SHP77 treated with DMSO at 0.1 percent for 48 hours (cell line): Measurements from ENCODE around the gene CFAP43.
"Not testable (repeated sequence)": the region's sequence is repeated elsewhere in the genome, so short reads cannot be mapped to it uniquely, and the experiment has no call there.

Experiments used
- DNase-seq: peaks from one replicate; lab custom pipeline; 2025; lab: John Stamatoyannopoulos, UW

Gene CFAP43

DNA sequence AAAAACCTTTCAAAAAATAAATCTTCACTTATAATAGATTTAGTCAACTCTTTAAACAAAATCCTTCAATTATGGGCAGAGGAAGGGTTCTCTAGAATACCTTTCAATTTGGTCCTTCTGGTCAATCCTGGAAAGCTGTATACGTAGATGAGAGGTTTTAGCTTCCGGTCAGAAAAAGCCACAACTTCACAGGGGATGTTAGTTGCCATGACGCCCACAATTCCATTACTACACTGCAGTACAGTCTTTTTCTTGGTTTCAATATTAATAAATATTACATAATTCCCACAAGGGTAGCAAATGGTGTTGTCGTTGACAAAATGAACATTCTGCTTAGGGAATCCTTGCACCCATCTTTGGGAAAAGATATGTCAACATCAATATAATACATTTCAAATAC, 1.7 kb downstream of the CFAP43 start:
- no peak for DNase-seq

DNA sequence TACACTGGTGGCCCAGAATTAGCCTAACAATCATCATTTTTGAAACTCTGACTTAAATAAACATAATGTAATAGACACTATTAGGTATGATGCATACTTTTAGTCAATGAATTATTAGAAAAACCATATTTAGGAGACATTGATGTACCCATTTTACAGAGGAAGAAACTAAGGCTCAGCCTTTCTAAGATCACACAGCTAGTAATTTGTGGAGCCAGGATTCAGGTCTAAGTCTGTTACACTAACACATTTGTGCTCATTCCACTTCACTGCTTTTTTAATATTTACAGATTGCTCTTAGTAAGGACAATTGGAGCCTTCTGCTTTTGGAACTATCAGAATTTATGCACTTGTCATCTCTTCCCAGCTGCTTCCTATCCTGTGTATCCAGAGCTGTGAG, 8.9 kb downstream of the CFAP43 start:
- no peak for DNase-seq

- no peak for DNase-seq
Observed at GRCh38 chr10:104220522-104220921, 11.6 kb downstream of the CFAP43 start.

- DNase-seq = no peak
Observed at GRCh38 chr10:104218751-104219150, 13.4 kb downstream of the CFAP43 start.

- DNase-seq = no peak
Observed at GRCh38 chr10:104216631-104217030, 15.5 kb downstream of the CFAP43 start.

DNA sequence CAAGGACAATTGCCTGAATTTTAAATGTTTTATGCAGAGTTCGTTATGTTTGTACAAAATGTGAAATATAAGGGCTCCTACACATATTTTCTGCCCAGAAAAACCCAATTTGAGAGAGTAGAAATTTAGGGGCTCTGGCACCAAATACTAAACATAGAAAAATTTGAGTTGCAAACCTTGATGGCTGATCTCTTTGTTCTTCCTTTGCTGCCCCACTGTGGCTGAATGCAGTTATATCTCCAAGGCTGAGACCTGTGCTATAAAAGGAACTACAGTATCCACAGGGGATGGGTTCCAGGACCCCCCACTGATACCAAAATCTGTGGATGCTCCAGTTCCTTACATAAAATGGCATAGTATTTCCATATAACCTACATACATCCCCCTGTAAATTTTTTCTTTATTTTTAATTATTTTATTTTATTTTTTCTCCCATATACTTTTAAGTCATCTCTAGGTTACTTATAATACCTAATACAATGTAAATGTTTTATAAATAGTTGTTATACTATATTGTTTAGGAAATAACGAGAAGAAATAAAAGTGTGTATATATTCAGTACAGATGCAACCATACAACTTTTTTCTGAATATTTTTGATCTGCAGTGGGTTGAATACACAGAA, 22.5 kb downstream of the CFAP43 start:
- peak; percentile 10 for DNase-seq

- DNase-seq = no peak
Observed at GRCh38 chr10:104208730-104209129, 23.4 kb downstream of the CFAP43 start.

DNA sequence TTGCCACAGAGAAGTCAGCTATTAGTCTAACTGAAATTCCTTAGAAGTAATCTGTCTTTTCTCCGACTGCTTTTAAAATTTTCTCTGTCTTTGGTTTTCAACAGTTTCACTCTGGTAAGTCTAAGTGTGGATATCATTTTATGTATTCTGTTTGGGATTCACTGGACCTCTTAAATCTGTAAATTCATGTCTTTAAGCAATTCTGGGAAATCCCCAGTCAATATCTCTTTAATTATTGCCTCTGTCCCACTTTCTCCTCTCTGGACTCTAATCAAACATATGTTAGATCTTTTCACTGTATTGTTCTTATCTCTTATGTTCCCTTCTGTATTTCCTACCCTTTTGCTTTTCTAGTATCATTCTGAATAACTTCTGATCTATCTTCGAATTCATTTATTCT, 29.9 kb downstream of the CFAP43 start:
- no peak for DNase-seq

- no peak for DNase-seq
Observed at GRCh38 chr10:104201636-104202035, 30.5 kb downstream of the CFAP43 start.

GRCh38 chr10:104199567-104199966, 32.6 kb downstream of the CFAP43 start:
- DNase-seq = no peak

GRCh38 chr10:104197364-104197763, 34.8 kb downstream of the CFAP43 start:
- no peak for DNase-seq

DNA sequence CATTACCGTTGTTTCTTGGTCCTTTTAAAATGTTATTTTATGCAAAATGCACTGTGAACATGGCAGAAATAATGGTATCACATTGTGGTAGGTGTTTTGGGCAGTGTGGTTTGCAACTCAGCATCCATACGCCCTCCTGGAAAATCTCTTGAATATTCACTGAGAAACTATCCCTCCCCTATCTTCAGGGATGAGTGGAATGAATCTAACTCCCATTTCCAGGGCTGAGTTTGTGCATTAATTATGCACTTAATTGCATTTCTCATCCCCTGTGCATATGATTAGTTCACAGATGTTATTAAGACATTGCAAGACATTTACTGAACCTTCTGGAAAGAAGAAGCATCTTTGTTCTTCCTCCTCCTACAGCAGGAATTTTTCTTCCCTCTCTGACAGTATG, 36.5 kb downstream of the CFAP43 start:
- DNase-seq = no peak

DNA sequence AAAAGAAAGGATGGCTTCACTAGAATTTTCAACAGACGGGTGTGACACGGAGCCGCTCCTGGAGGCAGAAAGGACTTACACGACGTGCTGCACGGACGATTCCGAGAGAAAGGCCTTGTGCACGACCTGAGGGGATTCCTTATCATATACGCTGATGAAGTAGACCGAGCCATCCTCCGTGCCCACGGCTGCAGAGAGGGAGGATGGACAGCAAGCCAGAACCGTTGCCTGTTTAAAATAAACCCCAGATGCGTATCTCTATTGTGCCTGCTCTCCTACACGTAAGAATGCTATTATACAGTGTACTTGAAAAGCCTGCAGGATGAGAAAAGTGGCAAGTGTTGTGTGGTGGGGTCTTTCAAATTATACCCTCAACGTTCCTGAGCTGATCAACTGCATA, 38.4 kb downstream of the CFAP43 start:
- DNase-seq = no peak

- no peak for DNase-seq
Observed at GRCh38 chr10:104190695-104191094, 41.5 kb downstream of the CFAP43 start.

- no peak for DNase-seq
Observed at GRCh38 chr10:104183682-104184081, 48.5 kb downstream of the CFAP43 start.

DNA sequence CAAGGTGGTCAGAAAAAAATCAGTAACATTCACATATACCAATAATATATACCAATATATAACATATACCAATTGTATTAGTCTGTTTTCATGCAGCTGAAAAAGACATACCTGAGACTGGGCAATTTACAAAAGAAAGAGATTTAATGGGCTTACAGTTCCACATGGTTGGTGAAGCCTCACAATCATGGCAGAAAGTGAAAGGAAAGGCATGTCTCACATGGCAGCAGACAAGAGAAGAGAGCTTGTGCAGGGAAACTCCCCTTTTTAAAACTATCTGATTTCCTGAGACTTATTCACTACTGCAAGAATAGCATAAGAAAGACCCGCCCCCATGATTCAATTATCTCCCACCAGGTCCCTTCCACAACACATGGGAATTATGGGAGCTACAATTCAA, 58.0 kb downstream of the CFAP43 start:
- not testable (repeated sequence) for DNase-seq

DNA sequence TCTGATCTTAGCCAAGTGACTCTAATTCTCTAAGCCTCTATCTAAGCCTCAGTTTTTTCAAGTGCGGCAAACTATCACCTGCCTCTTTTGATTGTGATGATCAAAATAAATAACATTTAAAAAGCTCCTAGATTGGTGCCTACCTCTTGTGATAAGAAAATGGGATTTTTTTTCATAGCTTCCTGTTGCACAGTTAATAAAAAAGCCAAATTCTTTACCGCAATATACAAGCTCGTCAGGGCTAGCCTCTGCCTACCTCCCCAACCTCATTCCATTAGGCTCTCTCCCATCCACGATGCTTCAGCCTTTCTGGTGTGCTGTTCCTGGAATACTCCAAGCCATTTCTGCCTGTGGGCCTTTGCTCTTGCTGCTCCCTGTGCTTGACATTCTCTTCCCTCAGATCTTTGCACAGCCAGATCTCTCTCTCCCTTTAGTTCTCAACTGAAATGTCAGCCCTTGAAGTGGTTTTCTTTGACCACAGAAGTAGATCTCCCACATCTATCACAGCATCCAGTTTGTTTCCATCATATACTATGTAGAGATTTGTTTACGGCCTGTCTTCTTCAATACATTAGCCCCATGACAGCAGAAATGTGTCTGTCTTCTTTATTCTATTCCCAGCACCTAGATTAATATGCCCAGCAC, 61.4 kb downstream of the CFAP43 start:
- DNase-seq = no peak

DNA sequence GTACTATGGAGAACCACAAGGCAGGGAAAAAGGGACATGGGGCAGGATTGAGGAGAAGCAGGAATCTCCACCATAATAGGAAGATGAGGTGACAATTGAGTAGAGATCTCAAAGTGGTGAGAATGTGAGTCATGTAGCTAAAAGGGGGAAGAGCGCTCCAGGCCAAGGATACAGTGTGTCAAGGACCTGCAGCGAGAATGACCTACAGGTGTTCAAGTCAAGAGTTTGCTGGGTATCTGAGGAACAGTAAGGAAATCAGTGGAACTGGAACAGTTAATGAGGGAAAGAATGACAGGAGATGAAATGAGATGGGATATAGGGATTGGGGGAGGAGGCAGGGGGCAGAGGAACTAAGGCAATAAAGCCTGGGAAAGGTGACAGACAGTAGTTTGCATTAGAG, 76.6 kb downstream of the CFAP43 start:
- DNase-seq = no peak

- no peak for DNase-seq
Observed at GRCh38 chr10:104151737-104152136, 80.4 kb downstream of the CFAP43 start.

DNA sequence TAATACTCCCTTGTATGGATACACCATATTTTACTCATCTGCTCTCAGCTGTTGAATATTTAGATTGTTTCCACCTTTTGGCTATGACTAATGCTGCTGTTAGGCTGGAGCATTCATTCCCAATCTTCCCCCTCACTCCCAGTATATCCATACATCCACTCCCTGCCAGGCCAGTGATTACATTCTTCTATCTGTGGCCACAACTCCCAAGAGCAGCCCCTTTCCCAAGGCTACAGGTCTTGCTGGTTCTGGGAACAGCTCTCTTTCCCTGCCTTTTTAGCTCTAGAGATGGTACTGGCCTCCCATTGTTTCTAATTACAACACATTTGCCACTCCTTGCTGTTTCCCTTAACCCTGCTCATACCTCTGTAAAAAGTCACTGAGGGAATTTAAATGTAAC, 82.0 kb downstream of the CFAP43 start:
- no peak for DNase-seq

GRCh38 chr10:104146882-104147281, 85.3 kb downstream of the CFAP43 start:
- no peak for DNase-seq

- no peak for DNase-seq
Observed at GRCh38 chr10:104144931-104145330, 87.2 kb downstream of the CFAP43 start.

GRCh38 chr10:104143829-104144228, 88.3 kb downstream of the CFAP43 start:
- DNase-seq = no peak

DNA sequence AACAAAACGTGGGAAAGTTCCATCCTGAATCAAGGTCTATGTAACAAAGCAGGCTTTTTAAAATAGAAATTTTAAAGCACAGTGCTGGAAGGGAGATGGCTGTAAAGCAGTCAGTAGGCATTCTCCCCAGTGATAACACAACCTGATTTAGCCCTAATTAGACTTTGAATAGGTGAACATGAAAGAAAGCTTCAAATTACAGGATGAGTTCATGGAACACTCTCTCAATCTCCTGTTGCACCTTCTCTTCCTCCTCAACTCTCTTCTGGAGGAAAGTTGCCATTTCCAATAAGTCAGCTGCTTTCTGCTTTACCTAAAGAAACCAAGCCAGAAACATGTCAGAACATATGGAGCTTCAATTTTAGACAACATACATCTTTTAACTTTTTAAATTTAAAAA, 90.1 kb downstream of the CFAP43 start:
- no peak for DNase-seq
